Spleen (tissue), 11 donors: ENCODE data around the gene GPC4. TPM values are rescaled to one million over a fixed set of nuclear protein-coding genes. Genes with fewer than 3 reads are reported as not detected.

Experiments used
- DNase-seq: peaks from one replicate; pipeline ENCODE4 v3.0.0-alpha.2; 2020
- H3K27ac ChIP-seq, 8 donors: fragments of 200-600 bp; sonication (generic) in 7 of 8; 1 replicate in 4 of 8; 2 replicates in 4 of 8; pipeline versions ENCODE4 v1.5.0 to v1.8.0; 2016 to 2021; ENCODE audit warnings: inconsistent platforms in 4 of 8, mild to moderate bottlenecking in 4 of 8, moderate library complexity in 1 of 8
- H3K27me3 ChIP-seq, 7 donors: fragments of 200-600 bp; sonication (generic) in 6 of 7; replicated peaks in 1 of 7; 1 replicate in 4 of 7; 2 replicates in 3 of 7; pipeline versions ENCODE4 v1.5.0 to v1.8.0; 2016 to 2021; ENCODE audit warnings: inconsistent platforms in 3 of 7, mild to moderate bottlenecking in 1 of 7
- H3K36me3 ChIP-seq, 6 donors: fragments of 200-600 bp; sonication (generic) in 5 of 6; 1 replicate in 4 of 6; 2 replicates in 2 of 6; pipeline versions ENCODE4 v1.5.0 to v1.8.0; 2016 to 2021; ENCODE audit warnings: inconsistent platforms in 2 of 6
- H3K4me1 ChIP-seq, 6 donors: fragments of 200-600 bp; sonication (generic) in 5 of 6; 1 replicate in 3 of 6; 2 replicates in 3 of 6; pipeline versions ENCODE4 v1.5.0 to v1.8.0; 2016 to 2021; ENCODE audit warnings: inconsistent platforms in 3 of 6
- H3K4me3 ChIP-seq, 8 donors: fragments of 200-600 bp; sonication (generic) in 7 of 8; 1 replicate in 4 of 8; 2 replicates in 4 of 8; pipeline versions ENCODE4 v1.5.0 to v1.8.0; 2016 to 2021; ENCODE audit warnings: inconsistent platforms in 4 of 8, mild to moderate bottlenecking in 4 of 8, moderate library complexity in 2 of 8
- H3K9me3 ChIP-seq, 8 donors: fragments of 200-600 bp; sonication (generic) in 7 of 8; 1 replicate in 4 of 8; 2 replicates in 4 of 8; pipeline versions ENCODE4 v1.5.0 to v1.8.0; 2016 to 2021; ENCODE audit warnings: inconsistent platforms in 4 of 8
- CTCF ChIP-seq, 11 experiments: fragments of 200-600 bp in 7 of 11; fragments of 450-650 bp in 4 of 11; sonication (generic) in 4 of 11; IDR thresholded peaks in 8 of 11; conservative IDR thresholded peaks in 3 of 11; 1 replicate in 7 of 11; 2 replicates in 4 of 11; pipeline versions ENCODE4 v1.4.0 to v1.8.0; 2016 to 2021; ENCODE audit warnings: antibody characterized with exemption in 11 of 11, inconsistent platforms in 4 of 11, mild to moderate bottlenecking in 1 of 11
- POLR2A ChIP-seq, 3 donors: fragments of 450-650 bp; IDR thresholded peaks; one replicate each; pipeline ENCODE4 v1.5.1; 2017; ENCODE audit warnings: antibody characterized with exemption in 3 of 3, mild to moderate bottlenecking in 1 of 3
- POLR2AphosphoS5 ChIP-seq, 3 donors: sonication (generic); formaldehyde crosslinking; IDR thresholded peaks; one replicate each; pipeline ENCODE4 v1.5.1; 2017; ENCODE audit warnings: antibody characterized with exemption in 3 of 3
- WGBS, 5 donors: extraction: QIAGEN DNeasy Blood & Tissue Kit in 3 of 5; methylation state at CpG; one replicate each; pipeline versions ENCODE4 v1.1.5 to v1.1.7; 2013 to 2018; 5-methylcytosine and 5-hydroxymethylcytosine counted together
- intact Hi-C: fragments of 100-400 bp; cut with DNase I; formaldehyde crosslinking; loops from one replicate; pipeline ENCODE4 v1.15.0; 2023; ENCODE audit warnings: low total_unique reads
- polyA plus RNA-seq, 3 donors: library from polyadenylated mRNA; stranded (reverse); fragments of 200-250 nt; gene quantifications; one replicate each; pipeline ENCODE4 v1.2.1, GENCODE V29; 2013
- total RNA-seq, 7 donors: library from RNA; depleted of rRNA in 3 of 7; stranded (reverse); fragments of >200 nt in 3 of 7; fragmentation: NEBNext Ultra II Directional in 4 of 7; extraction: Animal tissue kit (Norgen Biotek cat#: 25700) in 4 of 7; gene quantifications; one replicate each; pipeline versions ENCODE4 v1.1.0 to v1.2.1, GENCODE V29; 2016 to 2021
- donor health status: healthy with polysubstance abuse.
- donor health status: DM: no; HTN: no; CAD: no; lungs with moderate emphysema.
- donor health status: DM: no; HTN: no; CAD: no.
- donor health status: Bipolar disorder and iron deficiency.
- donor health status: healthy.
- donor health status: DM: no; HTN: no; CAD: no.
- donor health status: DM: yes; HTN: yes; CAD: no.

GPC4 gene
- total and polyA plus RNA-seq, 10 donors: 0.70 to 17.7 (median 4.9) TPM

GRCh38 chrX:133389975-133390374 is 25.3 kb downstream of the GPC4 start:
- H3K9me3 ChIP-seq: no peaks in the 10 kb centered on the region

GRCh38 chrX:133384454-133384853 is 30.8 kb downstream of the GPC4 start:
- no peak for DNase-seq
- Histone ChIP-seq H3K36me3 (no peaks in the 10 kb centered on the region), H3K4me3 (no peak overlapping the region), H3K4me1 (no peaks in the 10 kb centered on the region), H3K27ac (no peak overlapping the region), H3K27me3 (no peaks in the 10 kb centered on the region), H3K9me3 (no peaks in the 10 kb centered on the region)
- TF ChIP-seq POLR2A (IDR thresholded peaks at IDR 0.05) (no peak), POLR2AphosphoS5 (IDR thresholded peaks at IDR 0.05) (no peak), CTCF (IDR thresholded peaks at IDR 0.05 in 8 of 11, conservative IDR thresholded peaks at IDR 0.05 in 3 of 11) (no peak)
- 57 to 73% (median 65%) methylated on average over 6 of the region's 6 CpGs for WGBS, 5 donors
- intact Hi-C loops: no loop called here

More at GRCh38 chrX:133389975-133390374, 25.3 kb downstream of the GPC4 start:
- 81 to 97% (median 91%) methylated on average over 6 of the region's 6 CpGs for WGBS, 5 donors
- H3K4me1 ChIP-seq: no peaks in the 10 kb centered on the region
- no peaks in the 10 kb centered on the region for H3K36me3 ChIP-seq
- no peak overlapping the region for H3K4me3 ChIP-seq
- H3K27ac ChIP-seq: no peak overlapping the region
- TF ChIP-seq POLR2AphosphoS5 (IDR thresholded peaks at IDR 0.05) (no peak), CTCF (IDR thresholded peaks at IDR 0.05 in 8 of 11, conservative IDR thresholded peaks at IDR 0.05 in 3 of 11) (no peak)
- peaks cover 0 to 6% (median 0%) of the 10 kb centered on the region in 7 donors for H3K27me3 ChIP-seq
- intact Hi-C loops: no loop called here
- DNase-seq: no peak

- H3K4me3 ChIP-seq: no peak overlapping the region
- TF ChIP-seq CTCF (IDR thresholded peaks at IDR 0.05 in 8 of 11, conservative IDR thresholded peaks at IDR 0.05 in 3 of 11) (no peak), POLR2A (IDR thresholded peaks at IDR 0.05) (no peak), POLR2AphosphoS5 (IDR thresholded peaks at IDR 0.05) (no peak)
- 60 to 87% (median 71%) methylated on average over 10 of the region's 10 CpGs for WGBS, 5 donors
- H3K4me1 ChIP-seq: no peaks in the 10 kb centered on the region
- H3K27ac ChIP-seq: no peak overlapping the region
- no peak for DNase-seq
- H3K36me3 ChIP-seq: no peaks in the 10 kb centered on the region
- intact Hi-C loops: no loop called here
- peaks cover 0 to 7% (median 0%) of the 10 kb centered on the region in 7 donors for H3K27me3 ChIP-seq
- H3K9me3 ChIP-seq: no peaks in the 10 kb centered on the region
Measured at GRCh38 chrX:133380711-133381619, 34.3 kb downstream of the GPC4 start.

GRCh38 chrX:133376422-133376821 is 38.9 kb downstream of the GPC4 start:
- Histone ChIP-seq H3K27me3 (peaks cover 0 to 7% (median 0%) of the 10 kb centered on the region in 7 donors), H3K4me3 (no peak overlapping the region), H3K36me3 (no peaks in the 10 kb centered on the region), H3K9me3 (no peaks in the 10 kb centered on the region), H3K4me1 (no peaks in the 10 kb centered on the region), H3K27ac (no peak overlapping the region)
- DNase-seq: no peak
- 67 to 93% (median 77%) methylated on average over 3 of the region's 3 CpGs; no CpG with 5 or more reads in 1 of the 5 donors for WGBS, 5 donors
- intact Hi-C loops: no loop called here
- TF ChIP-seq CTCF (IDR thresholded peaks at IDR 0.05 in 8 of 11, conservative IDR thresholded peaks at IDR 0.05 in 3 of 11): no peak
- no peak for TF ChIP-seq POLR2AphosphoS5 (IDR thresholded peaks at IDR 0.05)
- TF ChIP-seq POLR2A (IDR thresholded peaks at IDR 0.05): no peak
